ENCODE measurements around the gene CENPVL2. TPM values are rescaled to one million over a fixed set of nuclear protein-coding genes. Genes with fewer than 3 reads are reported as not detected.
"Not testable (repeated sequence)": the region's sequence is repeated elsewhere in the genome, so short reads cannot be mapped to it uniquely, and the experiment has no call there.

CENPVL2 gene
- total and polyA plus RNA-seq, 8 donors = not detected

GRCh38 chrX:51665981-51666380, 16.6 kb downstream of the CENPVL2 start:
- no peaks in the 10 kb centered on the region for H3K36me3 ChIP-seq
- no peak for TF ChIP-seq CTCF (IDR thresholded peaks at IDR 0.05)
- ATAC-seq (no peak), DNase-seq (no peak), FAIRE-seq (no peak)
- H3K27me3 ChIP-seq = peaks cover 4 to 22% (median 4%) of the 10 kb centered on the region in 4 donors
- no peak overlapping the region for H3K4me3 ChIP-seq
- H3K27ac ChIP-seq = no peak overlapping the region
- no peaks in the 10 kb centered on the region for H3K4me1 ChIP-seq
- H3K9me3 ChIP-seq = no peaks in the 10 kb centered on the region
- WGBS, 2 donors = 48 to 58% methylated on average over 5 of the region's 5 CpGs
- intact Hi-C loops (cut with DNase I) = no loop called here

GRCh38 chrX:51643377-51643776, 39.3 kb downstream of the CENPVL2 start:
- no peaks in the 10 kb centered on the region for H3K36me3 ChIP-seq
- TF ChIP-seq CTCF (IDR thresholded peaks at IDR 0.05) = no peak
- no peak overlapping the region for H3K4me3 ChIP-seq
- intact Hi-C loops (cut with DNase I) = no loop called here
- whole genome bisulfite sequencing, 2 donors = 36 to 44% methylated on average over 2 of the region's 2 CpGs
- no peaks in the 10 kb centered on the region for H3K9me3 ChIP-seq
- FAIRE-seq = no peak
- peaks cover 0 to 19% (median 2%) of the 10 kb centered on the region in 4 donors for H3K27me3 ChIP-seq
- no peak overlapping the region for H3K27ac ChIP-seq
- no peak for DNase-seq
- ATAC-seq = no peak
- no peaks in the 10 kb centered on the region for H3K4me1 ChIP-seq

- ATAC-seq (peak in 3 of 4 donors; percentile 44 to 65 (median 55)), FAIRE-seq (no peak), DNase-seq (no peak)
- 27 to 28% methylated on average over 19 of the region's 19 CpGs for WGBS, 2 donors
- H3K4me1 ChIP-seq = no peaks in the 10 kb centered on the region
- H3K36me3 ChIP-seq = no peaks in the 10 kb centered on the region
- intact Hi-C loops (cut with DNase I) = no loop called here
- H3K27me3 ChIP-seq = peaks cover 0 to 31% (median 2%) of the 10 kb centered on the region in 4 donors
- H3K27ac ChIP-seq = no peak overlapping the region
- no peaks in the 10 kb centered on the region for H3K9me3 ChIP-seq
- TF ChIP-seq CTCF (IDR thresholded peaks at IDR 0.05) = peak in 2 of 4 donors; percentile 11 to 15
- H3K4me3 ChIP-seq = no peak overlapping the region
Observed at GRCh38 chrX:51641421-51642021, 41.1 kb downstream of the CENPVL2 start.

- H3K27ac ChIP-seq; DNase-seq; intact Hi-C loops (cut with DNase I); ATAC-seq; FAIRE-seq; H3K9me3 ChIP-seq; H3K4me1 ChIP-seq; H3K4me3 ChIP-seq; H3K36me3 ChIP-seq: not testable (repeated sequence)
- 58 to 70% methylated on average over 7 of the region's 7 CpGs for WGBS, 2 donors
- H3K27me3 ChIP-seq = peaks cover 0 to 59% (median 6%) of the 10 kb centered on the region in 4 donors
Observed at GRCh38 chrX:51636511-51636910, 46.1 kb downstream of the CENPVL2 start.

Other genes with a start within 250 kb of the CENPVL2 start
- gene NUDT11, start 186.2 kb downstream of the CENPVL2 start, total RNA-seq = 1 to 10 TPM; 1.1 to 4.6 (median 2.2) TPM
- 1 to 10 TPM; 1.4 to 2.0 TPM for gene NUDT11, start 186.2 kb downstream of the CENPVL2 start, polyA plus RNA-seq
- not detected for gene CENPVL3, start 63.9 kb downstream of the CENPVL2 start, total RNA-seq
- under 1 TPM in 1 of 2 donors, not detected in 1; 0.07 TPM for gene CENPVL3, start 63.9 kb downstream of the CENPVL2 start, polyA plus RNA-seq
- gene CENPVL1, start 27.7 kb upstream of the CENPVL2 start, total RNA-seq = not detected
- not detected for gene CENPVL1, start 27.7 kb upstream of the CENPVL2 start, polyA plus RNA-seq
- 1 to 10 TPM; 2.5 to 5.9 (median 3.5) TPM for gene GSPT2, start 60.6 kb upstream of the CENPVL2 start, total RNA-seq
- 1 to 10 TPM; 1.6 to 5.4 TPM for gene GSPT2, start 60.6 kb upstream of the CENPVL2 start, polyA plus RNA-seq
- 10 to 100 TPM; 31.7 to 76.5 (median 58.7) TPM for gene MAGED1, start 210.8 kb upstream of the CENPVL2 start, total RNA-seq
- 10 to 100 TPM; 27.1 to 72.3 TPM for gene MAGED1, start 210.8 kb upstream of the CENPVL2 start, polyA plus RNA-seq

Measured in pancreas (tissue), 10 donors.